Activated CD4-positive, alpha-beta T cell treated with anti-CD3 and anti-CD28 coated beads, Interleukin-2, amount 10 ng/mL, durations not matched to agents 7 days and 5 days (primary cell): ENCODE data around the gene QRICH1. TPM values are rescaled to one million over a fixed set of nuclear protein-coding genes. Genes with fewer than 3 reads are reported as not detected.
A peak's percentile ranks its signal among the peaks of the same experiment; 100 is the strongest.

Experiments used
- CTCF ChIA-PET: fragments of 350-600 bp; sonication (Branson Sonifier 250); formaldehyde crosslinking; loops from one replicate; lab custom pipeline; 2021; ENCODE audit warnings: antibody characterized with exemption; lab: Charles Lee
- POLR2A ChIA-PET: fragments of 350-600 bp; sonication (Branson Sonifier 250); formaldehyde crosslinking; loops from one replicate; lab custom pipeline; 2021; ENCODE audit warnings: antibody characterized with exemption; lab: Charles Lee
- DNase-seq: peaks from one replicate; pipeline ENCODE4 v3.0.0-alpha.2; 2020
- H3K27ac Mint-ChIP-seq: one replicate; pipeline ENCODE4 v1.8.0; 2021; ENCODE audit warnings: mild to moderate bottlenecking, moderate library complexity, mixed read lengths
- H3K27me3 Mint-ChIP-seq: one replicate; pipeline ENCODE4 v1.8.0; 2021; ENCODE audit warnings: mixed read lengths
- H3K36me3 Mint-ChIP-seq: one replicate; pipeline ENCODE4 v1.8.0; 2021; ENCODE audit warnings: low read depth, mixed read lengths
- H3K4me1 Mint-ChIP-seq: one replicate; pipeline ENCODE4 v1.8.0; 2021; ENCODE audit warnings: mixed read lengths
- H3K4me3 Mint-ChIP-seq: one replicate; pipeline ENCODE4 v1.8.0; 2021; ENCODE audit warnings: mild to moderate bottlenecking, moderate library complexity, mixed read lengths
- H3K9me3 Mint-ChIP-seq: one replicate; pipeline ENCODE4 v1.8.0; 2021; ENCODE audit warnings: mixed read lengths
- total RNA-seq, 2 experiments: library from RNA; stranded (reverse); gene quantifications; one replicate each; pipeline ENCODE4 v1.2.3, GENCODE V29; 2021

QRICH1 gene
- total RNA-seq, 2 experiments from 2014 or later: 140 to 164 TPM

- no peak for DNase-seq
- Mint-ChIP-seq H3K4me3 (no peak overlapping the region), H3K4me1 (no peaks in the 10 kb centered on the region), H3K9me3 (no peaks in the 10 kb centered on the region), H3K27me3 (no peaks in the 10 kb centered on the region), H3K36me3 (peaks cover 29% of the 10 kb centered on the region), H3K27ac (no peak overlapping the region)
- POLR2A ChIA-PET: no interaction called here
- CTCF ChIA-PET: interaction anchor here (0.6 to 1.4 kb wide), 6 partner anchors 10 to 395 kb away, joined by 3 to 7 read pairs (median 3); partner anchors contain the start of gene NDUFAF3
These were observed 35.9 kb downstream of the QRICH1 start for GRCh38 chr3:49058011-49058410.

- no peak for DNase-seq
- CTCF ChIA-PET: interaction anchor here (1.4 kb wide), 1 partner anchor 36 kb away, joined by 3 read pairs; the partner anchor contains the start of gene NDUFAF3
- Mint-ChIP-seq H3K27me3 (no peaks in the 10 kb centered on the region), H3K36me3 (peaks cover 32% of the 10 kb centered on the region), H3K4me1 (no peaks in the 10 kb centered on the region), H3K27ac (no peak overlapping the region), H3K4me3 (no peak overlapping the region), H3K9me3 (no peaks in the 10 kb centered on the region)
- POLR2A ChIA-PET: no interaction called here
These were observed 36.6 kb downstream of the QRICH1 start for GRCh38 chr3:49057268-49057667.

- H3K4me1 Mint-ChIP-seq: no peaks in the 10 kb centered on the region
- CTCF ChIA-PET: interaction anchor here (1.8 kb wide), 1 partner anchor 15 kb away, joined by 4 read pairs; no protein-coding TSS in a partner anchor
- DNase-seq: no peak
- H3K27ac Mint-ChIP-seq: no peak overlapping the region
- H3K27me3 Mint-ChIP-seq: no peaks in the 10 kb centered on the region
- POLR2A ChIA-PET: no interaction called here
- H3K36me3 Mint-ChIP-seq: peaks cover 46% of the 10 kb centered on the region
- no peak overlapping the region for H3K4me3 Mint-ChIP-seq
- H3K9me3 Mint-ChIP-seq: no peaks in the 10 kb centered on the region
These were observed 39.5 kb downstream of the QRICH1 start for GRCh38 chr3:49054344-49054862.

- no peak overlapping the region for H3K27ac Mint-ChIP-seq
- ChIA-PET CTCF (no interaction called here), POLR2A (no interaction called here)
- DNase-seq: no peak
- no peaks in the 10 kb centered on the region for H3K27me3 Mint-ChIP-seq
- no peaks in the 10 kb centered on the region for H3K9me3 Mint-ChIP-seq
- H3K4me3 Mint-ChIP-seq: no peak overlapping the region
- no peaks in the 10 kb centered on the region for H3K4me1 Mint-ChIP-seq
- H3K36me3 Mint-ChIP-seq: peaks cover 46% of the 10 kb centered on the region
These were observed 40.3 kb downstream of the QRICH1 start for GRCh38 chr3:49053543-49053942.

GRCh38 chr3:49035281-49035680 is 58.6 kb downstream of the QRICH1 start:
- peaks cover 41% of the 10 kb centered on the region for H3K36me3 Mint-ChIP-seq
- ChIA-PET CTCF (interaction anchor here (1.5 kb wide), 1 partner anchor 10 kb away, joined by 7 read pairs; no protein-coding TSS in a partner anchor), POLR2A (no interaction called here)
- no peaks in the 10 kb centered on the region for H3K27me3 Mint-ChIP-seq
- DNase-seq: no peak
- H3K9me3 Mint-ChIP-seq: no peaks in the 10 kb centered on the region
- no peak overlapping the region for H3K4me3 Mint-ChIP-seq
- no peak overlapping the region for H3K27ac Mint-ChIP-seq
- H3K4me1 Mint-ChIP-seq: peaks cover 1% of the 10 kb centered on the region

GRCh38 chr3:49034650-49035049 is 59.2 kb downstream of the QRICH1 start:
- no peak for DNase-seq
- Mint-ChIP-seq H3K27me3 (no peaks in the 10 kb centered on the region), H3K36me3 (peaks cover 37% of the 10 kb centered on the region), H3K4me3 (no peak overlapping the region), H3K27ac (no peak overlapping the region), H3K4me1 (peaks cover 1% of the 10 kb centered on the region), H3K9me3 (no peaks in the 10 kb centered on the region)
- ChIA-PET CTCF (interaction anchor here (1.0 to 4.8 kb wide), 4 partner anchors 11 to 65 kb away, joined by 3 to 31 read pairs (median 7); partner anchors contain the start of gene NDUFAF3), POLR2A (no interaction called here)

- H3K4me1 Mint-ChIP-seq: peaks cover 17% of the 10 kb centered on the region
- peaks cover 39% of the 10 kb centered on the region for H3K36me3 Mint-ChIP-seq
- H3K27ac Mint-ChIP-seq: no peak overlapping the region
These were observed 61.1 kb downstream of the QRICH1 start for GRCh38 chr3:49032646-49033304.

GRCh38 chr3:49030321-49030720 is 63.5 kb downstream of the QRICH1 start:
- peaks cover 34% of the 10 kb centered on the region for H3K4me1 Mint-ChIP-seq
- peak overlapping the region; percentile 69 for H3K27ac Mint-ChIP-seq
- CTCF ChIA-PET: interaction anchor here (1.1 to 4.8 kb wide), 3 partner anchors 9 to 20 kb away, joined by 3 to 31 read pairs (median 4); partner anchors contain the start of gene NDUFAF3
- H3K9me3 Mint-ChIP-seq: no peaks in the 10 kb centered on the region
- no peak for DNase-seq
- H3K27me3 Mint-ChIP-seq: no peaks in the 10 kb centered on the region
- POLR2A ChIA-PET: interaction anchor here (0.6 kb wide), 1 partner anchor 358 kb away, joined by 3 read pairs; no protein-coding TSS in a partner anchor
- H3K4me3 Mint-ChIP-seq: no peak overlapping the region
- H3K36me3 Mint-ChIP-seq: peaks cover 45% of the 10 kb centered on the region

More at GRCh38 chr3:49032646-49033304, 61.1 kb downstream of the QRICH1 start:
- Mint-ChIP-seq H3K27me3 (no peaks in the 10 kb centered on the region), H3K9me3 (no peaks in the 10 kb centered on the region), H3K4me3 (no peak overlapping the region)
- CTCF ChIA-PET: interaction anchor here (0.6 to 4.8 kb wide), 5 partner anchors 9 to 205 kb away, joined by 3 to 31 read pairs (median 3); partner anchors contain the start of gene NDUFAF3
- DNase-seq: no peak
- POLR2A ChIA-PET: no interaction called here

- no peak for DNase-seq
- Mint-ChIP-seq H3K4me1 (peaks cover 40% of the 10 kb centered on the region), H3K27ac (peak overlapping the region; percentile 91), H3K27me3 (no peaks in the 10 kb centered on the region), H3K36me3 (peaks cover 43% of the 10 kb centered on the region), H3K9me3 (no peaks in the 10 kb centered on the region), H3K4me3 (peak overlapping the region; percentile 85)
- ChIA-PET CTCF (interaction anchor here (0.6 to 1.9 kb wide), 4 partner anchors 15 to 115 kb away, joined by 3 to 8 read pairs (median 5); partner anchors contain the start of gene WDR6), POLR2A (interaction anchor here (0.5 to 1.5 kb wide), 5 partner anchors 9 to 247 kb away, joined by 3 to 5 read pairs (median 4); partner anchors contain the start of genes QRICH1 and WDR6)
These were observed 64.3 kb downstream of the QRICH1 start for GRCh38 chr3:49029563-49029884.

- peak within 1 kb of the TSS; percentile 91 for H3K27ac Mint-ChIP-seq
- H3K4me3 Mint-ChIP-seq: peak within 1 kb of the TSS; percentile 85
- peaks cover 46% of the 10 kb centered on the region for H3K4me1 Mint-ChIP-seq
- H3K27me3 Mint-ChIP-seq: no peaks in the 10 kb centered on the region
- H3K36me3 Mint-ChIP-seq: peaks cover 46% of the 10 kb centered on the region
- CTCF ChIA-PET: interaction anchor here (0.6 to 1.9 kb wide), 5 partner anchors 12 to 115 kb away, joined by 3 to 8 read pairs (median 4); partner anchors contain the start of gene WDR6
- DNase-seq: peak; percentile 93
- H3K9me3 Mint-ChIP-seq: no peaks in the 10 kb centered on the region
- POLR2A ChIA-PET: interaction anchor here (0.5 to 1.5 kb wide), 5 partner anchors 8 to 247 kb away, joined by 3 to 5 read pairs (median 4); partner anchors contain the start of genes QRICH1 and WDR6
These were observed 65.0 kb downstream of the QRICH1 start, which contains the start of gene IMPDH2 for GRCh38 chr3:49028673-49029562. Gene IMPDH2 (minus strand): TSS chr3:49029398. CDS start chr3:49029350, 48 bp downstream.

GRCh38 chr3:49028298-49028672 is 65.6 kb downstream of the QRICH1 start:
- H3K27me3 Mint-ChIP-seq: no peaks in the 10 kb centered on the region
- H3K36me3 Mint-ChIP-seq: peaks cover 51% of the 10 kb centered on the region
- ChIA-PET POLR2A (interaction anchor here (1.1 to 1.5 kb wide), 2 partner anchors 21 to 65 kb away, joined by 3 to 5 read pairs; partner anchors contain the start of genes QRICH1 and WDR6), CTCF (interaction anchor here (1.1 to 1.9 kb wide), 3 partner anchors 12 to 21 kb away, joined by 3 to 8 read pairs (median 4); partner anchors contain the start of gene WDR6)
- H3K4me3 Mint-ChIP-seq: peak overlapping the region; percentile 85
- no peaks in the 10 kb centered on the region for H3K9me3 Mint-ChIP-seq
- no peak for DNase-seq
- peak overlapping the region; percentile 91 for H3K27ac Mint-ChIP-seq
- peaks cover 50% of the 10 kb centered on the region for H3K4me1 Mint-ChIP-seq

GRCh38 chr3:49027634-49028033 is 66.2 kb downstream of the QRICH1 start:
- Mint-ChIP-seq H3K9me3 (no peaks in the 10 kb centered on the region), H3K4me3 (no peak overlapping the region), H3K36me3 (peaks cover 55% of the 10 kb centered on the region), H3K27me3 (no peaks in the 10 kb centered on the region), H3K4me1 (peaks cover 56% of the 10 kb centered on the region), H3K27ac (peak overlapping the region; percentile 46)
- ChIA-PET CTCF (interaction anchor here (1.5 to 1.9 kb wide), 2 partner anchors 13 to 20 kb away, joined by 4 to 6 read pairs; partner anchors contain the start of gene WDR6), POLR2A (no interaction called here)
- no peak for DNase-seq
